ENCODE data around the gene NKX2-4.

The NKX2-4 gene

DNA sequence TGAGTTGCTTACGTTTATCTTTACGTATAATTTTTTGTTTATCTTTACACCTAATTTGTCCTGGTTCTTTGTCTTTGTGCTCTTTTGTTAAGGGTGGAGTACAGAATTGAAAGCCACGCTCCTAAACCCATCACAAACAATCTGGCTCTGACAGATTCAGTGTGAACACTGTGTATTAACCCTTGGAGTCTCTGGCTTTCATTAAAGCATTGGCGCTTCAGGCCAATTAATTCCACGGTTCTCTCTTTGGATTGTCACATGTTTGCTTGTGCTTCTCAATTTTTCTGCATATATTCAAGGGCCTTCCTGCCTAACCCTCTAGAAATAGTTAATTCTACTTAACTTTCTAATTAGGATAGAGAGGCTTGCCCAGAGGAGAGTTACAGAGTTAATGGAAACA, 38.6 kb downstream of the NKX2-4 start:
- no peak for DNase-seq

DNA sequence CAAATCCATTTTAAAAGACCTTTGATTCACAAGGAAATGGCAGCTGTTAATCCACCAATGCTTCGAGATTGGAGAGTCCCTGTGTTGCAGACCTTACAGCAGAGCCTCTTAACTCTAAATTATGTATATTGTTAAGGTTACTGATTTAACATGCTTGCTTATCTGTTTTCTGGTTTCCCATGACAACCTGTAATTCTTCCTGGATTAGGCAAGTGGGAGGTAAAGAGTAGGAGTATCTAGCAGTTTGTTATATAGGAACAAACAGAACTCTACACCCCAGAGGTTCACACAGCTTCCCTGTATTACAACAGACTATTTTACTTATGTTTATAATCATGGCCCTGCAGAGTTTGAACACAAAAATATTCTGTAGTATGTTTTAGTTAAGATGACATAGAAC, 39.5 kb downstream of the NKX2-4 start:
- peak; percentile 15 for DNase-seq

DNA sequence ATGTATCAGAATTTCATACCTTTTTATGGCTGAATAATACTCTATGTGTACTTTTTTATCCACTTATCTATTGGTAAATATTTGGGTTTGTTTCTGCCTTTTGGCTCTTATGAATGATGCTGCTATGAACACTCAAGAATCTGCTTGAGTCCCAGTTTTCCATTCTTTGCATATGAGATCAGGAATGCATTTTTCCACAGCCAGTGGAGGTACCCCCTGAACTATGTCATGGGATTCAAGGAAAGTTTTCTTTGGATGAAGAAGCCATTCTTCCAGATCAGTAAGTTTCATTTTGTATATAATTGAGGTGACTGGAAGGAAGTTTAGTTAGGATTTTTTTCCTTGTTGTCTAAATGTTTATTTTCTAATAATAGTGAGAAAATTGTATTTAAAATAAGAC, 40.9 kb downstream of the NKX2-4 start:
- no peak for DNase-seq

DNA sequence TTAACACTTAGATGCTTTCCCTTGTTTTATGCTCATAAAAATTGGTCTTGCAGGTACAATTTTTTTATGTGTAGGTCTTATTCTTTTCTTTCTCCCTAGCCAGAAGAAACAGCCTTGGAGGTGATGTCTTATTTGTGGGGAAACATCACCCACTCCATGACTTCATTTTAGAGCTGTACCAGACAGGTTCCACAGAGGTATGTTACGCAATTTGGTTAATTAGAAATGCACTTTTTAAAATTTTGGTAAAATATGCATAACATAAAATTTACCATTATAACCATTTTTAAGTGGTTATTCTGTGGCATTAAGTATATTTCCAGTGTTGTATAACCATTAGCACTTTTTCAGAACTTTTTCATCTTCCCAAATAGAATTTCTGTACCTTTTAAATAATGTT, 41.3 kb downstream of the NKX2-4 start:
- DNase-seq = no peak

DNA sequence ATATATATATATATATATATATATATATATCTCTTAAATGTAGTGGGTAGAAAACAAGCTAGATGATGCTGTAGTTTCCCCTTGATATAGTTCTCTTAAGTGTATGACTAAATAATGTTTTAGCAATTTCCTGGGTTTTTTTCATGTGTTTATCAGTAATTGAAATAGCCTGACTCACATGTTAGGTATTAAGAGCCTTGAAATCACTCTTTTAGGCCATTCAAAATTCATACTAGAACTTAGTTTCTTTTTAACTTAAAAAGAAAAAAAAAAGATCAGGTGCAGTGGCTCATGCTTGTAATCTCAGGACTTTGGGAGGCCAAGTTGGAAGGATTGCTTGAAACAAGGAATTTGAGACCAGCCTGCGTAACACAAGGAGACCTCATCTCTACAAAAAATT, 44.1 kb downstream of the NKX2-4 start:
- DNase-seq = peak; percentile 48

DNA sequence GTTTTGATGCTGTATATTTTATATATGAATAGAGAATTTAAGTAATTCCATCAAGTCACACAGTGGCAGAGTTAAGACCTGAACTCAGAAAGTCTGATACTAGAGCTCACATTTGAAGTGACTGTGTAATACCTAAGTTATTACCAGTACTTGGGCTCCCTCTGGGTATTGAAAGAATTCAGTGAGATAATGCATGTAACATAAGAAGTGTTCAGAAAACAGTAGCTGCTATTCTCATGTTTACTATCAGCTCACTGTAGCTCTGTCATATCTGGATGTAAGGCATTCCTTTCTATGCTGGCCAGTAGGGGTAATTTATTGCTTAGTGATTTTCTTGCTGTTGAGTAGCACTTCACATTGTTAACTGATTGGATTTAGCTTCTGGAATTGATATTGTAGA, 44.6 kb downstream of the NKX2-4 start:
- DNase-seq = no peak

Data from inflammatory macrophage treated with lipopolysaccharide for 4 hours (primary cell).